Measurements from ENCODE around the gene NMRAL1. TPM values are rescaled to one million over a fixed set of nuclear protein-coding genes. Genes with fewer than 3 reads are reported as not detected.

The NMRAL1 gene
- total RNA-seq, 1 donor from 2014 or later, result 48.7 TPM

- H3K36me3 Mint-ChIP-seq (ENCODE audit: insufficient read depth), result no peaks in the 10 kb centered on the region
- DNase-seq (ENCODE audit: low spot score, unreplicated experiment), result no peak
- no peak overlapping the region for H3K4me3 Mint-ChIP-seq (ENCODE audit: low read depth)
- peak overlapping the region; percentile 94 for H3K27ac Mint-ChIP-seq
- H3K9me3 Mint-ChIP-seq (ENCODE audit: low read depth), result no peaks in the 10 kb centered on the region
- TF ChIP-seq CTCF (IDR thresholded peaks at IDR 0.05; ENCODE audit: unreplicated experiment), result no peak
- peaks cover 23% of the 10 kb centered on the region for H3K4me1 Mint-ChIP-seq (ENCODE audit: low read depth)
- H3K27me3 Mint-ChIP-seq, result no peaks in the 10 kb centered on the region
These were observed 26.6 kb upstream of the NMRAL1 start for GRCh38 chr16:4501071-4501478.

- no peak for TF ChIP-seq CTCF (IDR thresholded peaks at IDR 0.05; ENCODE audit: unreplicated experiment)
- Mint-ChIP-seq H3K4me1 (ENCODE audit: low read depth) (peaks cover 23% of the 10 kb centered on the region), H3K27ac (peak overlapping the region; percentile 94), H3K9me3 (ENCODE audit: low read depth) (no peaks in the 10 kb centered on the region), H3K27me3 (no peaks in the 10 kb centered on the region), H3K4me3 (ENCODE audit: low read depth) (no peak overlapping the region), H3K36me3 (ENCODE audit: insufficient read depth) (no peaks in the 10 kb centered on the region)
- no peak for DNase-seq (ENCODE audit: low spot score, unreplicated experiment)
These were observed 25.8 kb upstream of the NMRAL1 start for GRCh38 chr16:4500272-4500671.

GRCh38 chr16:4499196-4499555 is 24.8 kb upstream of the NMRAL1 start:
- H3K27me3 Mint-ChIP-seq, result no peaks in the 10 kb centered on the region
- TF ChIP-seq CTCF (IDR thresholded peaks at IDR 0.05; ENCODE audit: unreplicated experiment), result no peak
- no peak for DNase-seq (ENCODE audit: low spot score, unreplicated experiment)
- no peak overlapping the region for H3K4me3 Mint-ChIP-seq (ENCODE audit: low read depth)
- no peak overlapping the region for H3K27ac Mint-ChIP-seq
- H3K9me3 Mint-ChIP-seq (ENCODE audit: low read depth), result no peaks in the 10 kb centered on the region
- H3K4me1 Mint-ChIP-seq (ENCODE audit: low read depth), result peaks cover 23% of the 10 kb centered on the region
- no peaks in the 10 kb centered on the region for H3K36me3 Mint-ChIP-seq (ENCODE audit: insufficient read depth)

- Mint-ChIP-seq H3K4me1 (ENCODE audit: low read depth) (peaks cover 23% of the 10 kb centered on the region), H3K27ac (no peak overlapping the region), H3K9me3 (ENCODE audit: low read depth) (no peaks in the 10 kb centered on the region), H3K4me3 (ENCODE audit: low read depth) (no peak overlapping the region), H3K36me3 (ENCODE audit: insufficient read depth) (no peaks in the 10 kb centered on the region), H3K27me3 (no peaks in the 10 kb centered on the region)
- no peak for DNase-seq (ENCODE audit: low spot score, unreplicated experiment)
- no peak for TF ChIP-seq CTCF (IDR thresholded peaks at IDR 0.05; ENCODE audit: unreplicated experiment)
These were observed 24.2 kb upstream of the NMRAL1 start for GRCh38 chr16:4498546-4499195.

- Mint-ChIP-seq H3K27me3 (no peaks in the 10 kb centered on the region), H3K4me1 (ENCODE audit: low read depth) (peaks cover 18% of the 10 kb centered on the region), H3K4me3 (ENCODE audit: low read depth) (no peak overlapping the region), H3K27ac (no peak overlapping the region), H3K9me3 (ENCODE audit: low read depth) (no peaks in the 10 kb centered on the region), H3K36me3 (ENCODE audit: insufficient read depth) (no peaks in the 10 kb centered on the region)
- no peak for TF ChIP-seq CTCF (IDR thresholded peaks at IDR 0.05; ENCODE audit: unreplicated experiment)
- DNase-seq (ENCODE audit: low spot score, unreplicated experiment), result no peak
These were observed 21.9 kb upstream of the NMRAL1 start for GRCh38 chr16:4496305-4496704.
